Measurements from ENCODE around the gene PSORS1C2.

The PSORS1C2 gene

GRCh38 chr6:31113861-31114540 is 24.9 kb downstream of the PSORS1C2 start:
- no peak for DNase-seq (ENCODE audit: low spot score)

- DNase-seq (ENCODE audit: low spot score), result no peak
Observed at GRCh38 chr6:31112478-31112877, 26.4 kb downstream of the PSORS1C2 start, which contains the start of gene C6orf15. TSS of gene C6orf15 (minus strand) at chr6:31112575. CDS start at chr6:31112555, 20 bp downstream.

- DNase-seq (ENCODE audit: low spot score), result no peak
Observed at GRCh38 chr6:31111712-31112111, 27.2 kb downstream of the PSORS1C2 start.

GRCh38 chr6:31110825-31111582 is 27.9 kb downstream of the PSORS1C2 start:
- no peak for DNase-seq (ENCODE audit: low spot score)

- no peak for DNase-seq (ENCODE audit: low spot score)
Observed at GRCh38 chr6:31107052-31107451, 31.8 kb downstream of the PSORS1C2 start.

- no peak for DNase-seq (ENCODE audit: low spot score)
Observed at GRCh38 chr6:31103136-31103535, 35.7 kb downstream of the PSORS1C2 start.

- no peak for DNase-seq (ENCODE audit: low spot score)
Observed at GRCh38 chr6:31098449-31098938, 40.4 kb downstream of the PSORS1C2 start.

GRCh38 chr6:31096656-31097055 is 42.2 kb downstream of the PSORS1C2 start:
- DNase-seq (ENCODE audit: low spot score), result no peak

GRCh38 chr6:31096215-31096614 is 42.7 kb downstream of the PSORS1C2 start:
- no peak for DNase-seq (ENCODE audit: low spot score)

GRCh38 chr6:31094389-31094881 is 44.4 kb downstream of the PSORS1C2 start:
- DNase-seq (ENCODE audit: low spot score), result no peak

GRCh38 chr6:31092769-31093505 is 45.9 kb downstream of the PSORS1C2 start:
- no peak for DNase-seq (ENCODE audit: low spot score)

GRCh38 chr6:31092238-31092637 is 46.6 kb downstream of the PSORS1C2 start:
- no peak for DNase-seq (ENCODE audit: low spot score)

GRCh38 chr6:31091680-31092079 is 47.2 kb downstream of the PSORS1C2 start:
- DNase-seq (ENCODE audit: low spot score), result no peak

- DNase-seq (ENCODE audit: low spot score), result no peak
Observed at GRCh38 chr6:31090973-31091364, 47.9 kb downstream of the PSORS1C2 start.

- no peak for DNase-seq (ENCODE audit: low spot score)
Observed at GRCh38 chr6:31090275-31090972, 48.4 kb downstream of the PSORS1C2 start.
